ENCODE results near the gene ENAH. TPM values are rescaled to one million over a fixed set of nuclear protein-coding genes. Genes with fewer than 3 reads are reported as not detected.

The ENAH gene
- total and polyA plus RNA-seq, 2 donors (not counting 1 experiment from before 2014, with no cell fraction given), result 1.3 to 1.6 TPM

DNA sequence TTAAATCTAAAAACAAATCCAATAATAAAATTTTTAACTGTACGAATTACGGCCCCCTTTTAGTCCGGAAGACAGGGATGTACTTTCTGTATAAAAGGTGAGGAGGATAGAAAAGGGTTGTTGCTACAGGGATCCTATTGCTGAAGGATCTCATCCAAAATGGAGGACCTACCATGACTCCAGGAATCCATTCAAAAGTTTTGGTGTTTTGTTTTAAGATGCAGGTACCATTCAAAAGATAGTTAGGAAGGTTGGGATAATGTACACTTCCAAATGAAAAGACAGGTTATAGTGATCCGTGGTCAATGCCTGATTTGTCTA is 1.3 kb upstream of the ENAH start:
- H3K27ac ChIP-seq (ENCODE audit: low read length in 2 of 2), result no peak overlapping the region
- H3K4me3 Mint-ChIP-seq, result peak overlapping the region; percentile 82
- peaks cover 0 to 10% (median 6%) of the 10 kb centered on the region in 4 experiments for H3K27me3 ChIP-seq (replicated peaks in 1 of 4; ENCODE audit: control extremely low read depth in 1 of 4, control insufficient read depth in 3 of 4, insufficient read depth in 4 of 4, low read length in 3 of 4)
- peak overlapping the region; percentile 92 for H2AFZ ChIP-seq (ENCODE audit: insufficient read depth, low read depth, low read length, poor library complexity, severe bottlenecking)
- POLR2A ChIA-PET, result no interaction called here
- H3K9me3 ChIP-seq (ENCODE audit: control extremely low read depth in 1 of 3, control insufficient read depth in 2 of 3, insufficient read depth in 1 of 3, low read length in 2 of 3), result peaks cover 0 to 4% (median 0%) of the 10 kb centered on the region in 3 donors
- WGBS (ENCODE audit: insufficient coverage), result no CpG with 5 or more reads among the region's 4 CpGs
- peak overlapping the region; percentile 79 for H3K9ac ChIP-seq (ENCODE audit: low read length)
- no peaks in the 10 kb centered on the region for H3K9me3 Mint-ChIP-seq (ENCODE audit: insufficient read depth)
- no peaks in the 10 kb centered on the region for H3K36me3 ChIP-seq (replicated peaks in 1 of 2; ENCODE audit: control extremely low read depth in 1 of 2, control insufficient read depth in 1 of 2, extremely low read depth in 1 of 2, insufficient read depth in 2 of 2, low read length in 1 of 2)
- peaks cover 20% of the 10 kb centered on the region for H3K4me1 Mint-ChIP-seq
- H3K27ac Mint-ChIP-seq, result no peak overlapping the region
- intact Hi-C loops (cut with micrococcal nuclease), result loop anchor here (10.0 kb wide), 1 partner anchor 109 kb away; no protein-coding TSS in a partner anchor
- no peaks in the 10 kb centered on the region for H4K20me1 ChIP-seq (ENCODE audit: control insufficient read depth, insufficient read depth, low read length, poor library complexity, severe bottlenecking)
- no peaks in the 10 kb centered on the region for H3K79me2 ChIP-seq (ENCODE audit: control insufficient read depth, insufficient read depth, low read length)
- H3K4me1 ChIP-seq (ENCODE audit: control insufficient read depth in 2 of 2, insufficient read depth in 2 of 2, low read length in 2 of 2), result peaks cover 9 to 19% of the 10 kb centered on the region in 2 donors
- H3K4me2 ChIP-seq (replicated peaks; ENCODE audit: low read depth, low read length, poor library complexity, severe bottlenecking), result peak overlapping the region; percentile 97
- peak overlapping the region in 3 of 5 experiments; percentile 70 to 79 (median 77) for H3K4me3 ChIP-seq (ENCODE audit: control extremely low read depth in 1 of 5, extremely low read depth in 1 of 5, insufficient read depth in 1 of 5, low read depth in 2 of 5, low read length in 4 of 5)
- peaks cover 18% of the 10 kb centered on the region for H3K27me3 Mint-ChIP-seq
- no peak for DNase-seq
- no peak for ATAC-seq (ENCODE audit: low read depth)
- no peak for TF ChIP-seq EZH2 (IDR thresholded peaks at IDR 0.05; ENCODE audit: borderline replicate concordance, insufficient read depth, low read depth, low read length, poor library complexity, severe bottlenecking)
- TF ChIP-seq, protein P1, sequence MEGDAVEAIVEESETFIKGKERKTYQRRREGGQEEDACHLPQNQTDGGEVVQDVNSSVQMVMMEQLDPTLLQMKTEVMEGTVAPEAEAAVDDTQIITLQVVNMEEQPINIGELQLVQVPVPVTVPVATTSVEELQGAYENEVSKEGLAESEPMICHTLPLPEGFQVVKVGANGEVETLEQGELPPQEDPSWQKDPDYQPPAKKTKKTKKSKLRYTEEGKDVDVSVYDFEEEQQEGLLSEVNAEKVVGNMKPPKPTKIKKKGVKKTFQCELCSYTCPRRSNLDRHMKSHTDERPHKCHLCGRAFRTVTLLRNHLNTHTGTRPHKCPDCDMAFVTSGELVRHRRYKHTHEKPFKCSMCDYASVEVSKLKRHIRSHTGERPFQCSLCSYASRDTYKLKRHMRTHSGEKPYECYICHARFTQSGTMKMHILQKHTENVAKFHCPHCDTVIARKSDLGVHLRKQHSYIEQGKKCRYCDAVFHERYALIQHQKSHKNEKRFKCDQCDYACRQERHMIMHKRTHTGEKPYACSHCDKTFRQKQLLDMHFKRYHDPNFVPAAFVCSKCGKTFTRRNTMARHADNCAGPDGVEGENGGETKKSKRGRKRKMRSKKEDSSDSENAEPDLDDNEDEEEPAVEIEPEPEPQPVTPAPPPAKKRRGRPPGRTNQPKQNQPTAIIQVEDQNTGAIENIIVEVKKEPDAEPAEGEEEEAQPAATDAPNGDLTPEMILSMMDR (IDR thresholded peaks at IDR 0.05), result no peak
- CTCF ChIA-PET, result interaction anchor here (0.7 to 1.6 kb wide), 5 partner anchors 10 to 297 kb away, joined by 3 to 6 read pairs (median 3); partner anchors contain the start of gene SRP9

DNA sequence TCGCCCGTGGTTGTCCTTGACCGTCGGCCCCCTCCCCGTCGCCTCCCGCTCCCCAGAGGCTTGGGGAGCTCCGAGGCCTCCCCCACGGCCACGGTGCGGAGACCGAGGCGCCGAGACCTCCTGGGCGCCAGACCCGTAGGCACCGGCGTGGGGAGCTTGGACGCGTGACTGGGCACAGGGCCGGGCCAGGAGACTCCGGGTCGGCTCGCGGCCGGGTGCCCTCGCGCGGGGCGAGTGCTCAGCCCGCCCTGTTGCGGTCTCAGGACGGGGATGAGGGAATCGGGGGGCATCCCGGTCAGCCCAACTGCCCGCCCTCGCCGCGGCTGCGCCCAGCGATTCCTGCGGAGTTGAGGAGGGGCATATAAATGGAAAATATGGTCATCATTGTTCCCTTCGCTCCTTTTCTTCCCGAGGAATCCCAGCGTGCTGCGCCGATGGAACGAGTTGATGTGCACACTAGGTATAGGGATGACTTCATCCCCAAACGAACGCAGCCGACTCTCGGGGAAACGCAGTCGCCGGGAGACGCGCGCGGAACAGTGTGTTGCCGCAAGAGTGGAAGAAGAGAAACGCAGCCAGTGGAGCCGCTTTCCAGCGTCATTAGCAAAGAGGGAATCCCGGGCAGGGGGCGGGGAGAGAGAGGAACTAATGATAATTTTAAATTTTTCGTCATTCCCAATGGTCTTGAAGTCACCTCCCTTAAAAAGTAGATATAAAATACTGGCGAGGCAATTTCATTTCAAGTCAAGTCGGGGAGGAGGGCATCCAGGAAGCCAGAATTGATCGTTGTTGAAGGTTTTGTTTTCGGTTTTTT is 747 bp upstream of the ENAH start:
- H3K9ac ChIP-seq (ENCODE audit: low read length), result peak overlapping the region; percentile 79
- peak overlapping the region in 1 of 2 donors; percentile 31 for H3K27ac ChIP-seq (ENCODE audit: low read length in 2 of 2)
- peak overlapping the region; percentile 41 to 79 (median 70) for H3K4me3 ChIP-seq (ENCODE audit: control extremely low read depth in 1 of 5, extremely low read depth in 1 of 5, insufficient read depth in 1 of 5, low read depth in 2 of 5, low read length in 4 of 5)
- no peaks in the 10 kb centered on the region for H3K79me2 ChIP-seq (ENCODE audit: control insufficient read depth, insufficient read depth, low read length)
- peaks cover 0 to 10% (median 6%) of the 10 kb centered on the region in 4 experiments for H3K27me3 ChIP-seq (replicated peaks in 1 of 4; ENCODE audit: control extremely low read depth in 1 of 4, control insufficient read depth in 3 of 4, insufficient read depth in 4 of 4, low read length in 3 of 4)
- WGBS (ENCODE audit: insufficient coverage), result under 1% methylated on average over 58 of the region's 70 CpGs
- H3K9me3 Mint-ChIP-seq (ENCODE audit: insufficient read depth), result no peaks in the 10 kb centered on the region
- H4K20me1 ChIP-seq (ENCODE audit: control insufficient read depth, insufficient read depth, low read length, poor library complexity, severe bottlenecking), result no peaks in the 10 kb centered on the region
- no peaks in the 10 kb centered on the region for H3K36me3 ChIP-seq (replicated peaks in 1 of 2; ENCODE audit: control extremely low read depth in 1 of 2, control insufficient read depth in 1 of 2, extremely low read depth in 1 of 2, insufficient read depth in 2 of 2, low read length in 1 of 2)
- H2AFZ ChIP-seq (ENCODE audit: insufficient read depth, low read depth, low read length, poor library complexity, severe bottlenecking), result peak overlapping the region; percentile 92
- peaks cover 18% of the 10 kb centered on the region for H3K27me3 Mint-ChIP-seq
- peaks cover 15% of the 10 kb centered on the region for H3K4me1 Mint-ChIP-seq
- H3K9me3 ChIP-seq (ENCODE audit: control extremely low read depth in 1 of 3, control insufficient read depth in 2 of 3, insufficient read depth in 1 of 3, low read length in 2 of 3), result peaks cover 0 to 4% (median 0%) of the 10 kb centered on the region in 3 donors
- peaks cover 9 to 19% of the 10 kb centered on the region in 2 donors for H3K4me1 ChIP-seq (ENCODE audit: control insufficient read depth in 2 of 2, insufficient read depth in 2 of 2, low read length in 2 of 2)
- ATAC-seq (ENCODE audit: low read depth) (peak; percentile 42), DNase-seq (peak; percentile 55)
- H3K4me2 ChIP-seq (replicated peaks; ENCODE audit: low read depth, low read length, poor library complexity, severe bottlenecking), result peak overlapping the region; percentile 97
- intact Hi-C loops (cut with micrococcal nuclease), result loop anchor here (10.0 kb wide), 1 partner anchor 109 kb away; no protein-coding TSS in a partner anchor
- ChIA-PET POLR2A (interaction anchor here (0.6 to 0.7 kb wide), 2 partner anchors 225 to 271 kb away, joined by 3 read pairs; partner anchors contain the start of gene PYCR2), CTCF (interaction anchor here (0.9 to 1.6 kb wide), 4 partner anchors 124 to 180 kb away, joined by 3 to 5 read pairs (median 3); partner anchors contain the start of gene SRP9)
- H3K27ac Mint-ChIP-seq, result no peak overlapping the region
- H3K4me3 Mint-ChIP-seq, result peak overlapping the region; percentile 82
- no peak for TF ChIP-seq EZH2 (IDR thresholded peaks at IDR 0.05; ENCODE audit: borderline replicate concordance, insufficient read depth, low read depth, low read length, poor library complexity, severe bottlenecking)
- TF ChIP-seq, protein P1 (IDR thresholded peaks at IDR 0.05), result no peak

Measured in B cell (primary cell).